ENCODE data around the gene BTN3A1. TPM values are rescaled to one million over a fixed set of nuclear protein-coding genes. Genes with fewer than 3 reads are reported as not detected.

BTN3A1 gene
- total RNA-seq, 1 experiment from 2014 or later: 2.0 TPM

DNA sequence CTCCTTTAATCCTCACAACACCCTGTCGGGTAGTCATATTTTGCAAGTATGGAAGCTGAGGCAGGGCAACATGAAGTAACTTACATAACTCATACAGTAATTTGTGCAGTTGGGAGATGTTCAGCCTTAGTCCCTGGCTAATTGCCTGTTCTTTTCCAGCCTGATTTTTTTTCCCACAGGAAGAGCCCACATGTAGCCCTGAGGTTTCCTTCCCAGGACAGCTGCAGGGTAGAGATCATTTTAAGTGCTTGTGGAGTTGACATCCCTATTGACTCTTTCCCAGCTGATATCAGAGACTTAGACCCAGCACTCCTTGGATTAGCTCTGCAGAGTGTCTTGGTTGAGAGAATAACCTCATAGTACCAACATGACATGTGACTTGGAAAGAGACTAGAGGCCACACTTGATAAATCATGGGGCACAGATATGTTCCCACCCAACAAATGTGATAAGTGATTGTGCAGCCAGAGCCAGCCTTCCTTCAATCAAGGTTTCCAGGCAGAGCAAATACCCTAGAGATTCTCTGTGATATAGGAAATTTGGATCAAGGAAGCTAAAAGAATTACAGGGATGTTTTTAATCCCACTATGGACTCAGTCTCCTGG, 50.7 kb downstream of the BTN3A1 start:
- CTCF ChIA-PET: no interaction called here
- H3K4me1 Mint-ChIP-seq (ENCODE audit: low read depth, unreplicated experiment): no peaks in the 10 kb centered on the region
- Histone ChIP-seq H3K9me3 (no peaks in the 10 kb centered on the region), H3K36me3 (ENCODE audit: control insufficient read depth, insufficient read depth, low read length) (no peaks in the 10 kb centered on the region), H3K27me3 (replicated peaks; ENCODE audit: control insufficient read depth, insufficient read depth, low read length) (no peaks in the 10 kb centered on the region), H3K4me3 (ENCODE audit: low read depth, low read length) (no peak overlapping the region), H3K4me1 (peaks cover 5% of the 10 kb centered on the region)
- TF ChIP-seq, protein P1, sequence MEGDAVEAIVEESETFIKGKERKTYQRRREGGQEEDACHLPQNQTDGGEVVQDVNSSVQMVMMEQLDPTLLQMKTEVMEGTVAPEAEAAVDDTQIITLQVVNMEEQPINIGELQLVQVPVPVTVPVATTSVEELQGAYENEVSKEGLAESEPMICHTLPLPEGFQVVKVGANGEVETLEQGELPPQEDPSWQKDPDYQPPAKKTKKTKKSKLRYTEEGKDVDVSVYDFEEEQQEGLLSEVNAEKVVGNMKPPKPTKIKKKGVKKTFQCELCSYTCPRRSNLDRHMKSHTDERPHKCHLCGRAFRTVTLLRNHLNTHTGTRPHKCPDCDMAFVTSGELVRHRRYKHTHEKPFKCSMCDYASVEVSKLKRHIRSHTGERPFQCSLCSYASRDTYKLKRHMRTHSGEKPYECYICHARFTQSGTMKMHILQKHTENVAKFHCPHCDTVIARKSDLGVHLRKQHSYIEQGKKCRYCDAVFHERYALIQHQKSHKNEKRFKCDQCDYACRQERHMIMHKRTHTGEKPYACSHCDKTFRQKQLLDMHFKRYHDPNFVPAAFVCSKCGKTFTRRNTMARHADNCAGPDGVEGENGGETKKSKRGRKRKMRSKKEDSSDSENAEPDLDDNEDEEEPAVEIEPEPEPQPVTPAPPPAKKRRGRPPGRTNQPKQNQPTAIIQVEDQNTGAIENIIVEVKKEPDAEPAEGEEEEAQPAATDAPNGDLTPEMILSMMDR (IDR thresholded peaks at IDR 0.05; ENCODE audit: insufficient read depth in 1 of 2, low read depth in 1 of 2, low read length in 1 of 2, severe bottlenecking in 1 of 2, unreplicated experiment in 1 of 2): no peak
- H3K9me3 Mint-ChIP-seq (ENCODE audit: unreplicated experiment): no peaks in the 10 kb centered on the region
- POLR2A ChIA-PET: no interaction called here
- H3K27ac Mint-ChIP-seq (ENCODE audit: unreplicated experiment): no peak overlapping the region
- no peaks in the 10 kb centered on the region for H3K27me3 Mint-ChIP-seq (ENCODE audit: insufficient read depth, unreplicated experiment)
- no TSS peak for BruUV-seq (replicated peaks)
- DNase-seq: no peak
- intact Hi-C loops (cut with micrococcal nuclease; ENCODE audit: unreplicated experiment): no loop called here
- H3K4me3 Mint-ChIP-seq (ENCODE audit: unreplicated experiment): no peak overlapping the region
- peaks cover 5% of the 10 kb centered on the region for H3K36me3 Mint-ChIP-seq (ENCODE audit: insufficient read depth, unreplicated experiment)

DNA sequence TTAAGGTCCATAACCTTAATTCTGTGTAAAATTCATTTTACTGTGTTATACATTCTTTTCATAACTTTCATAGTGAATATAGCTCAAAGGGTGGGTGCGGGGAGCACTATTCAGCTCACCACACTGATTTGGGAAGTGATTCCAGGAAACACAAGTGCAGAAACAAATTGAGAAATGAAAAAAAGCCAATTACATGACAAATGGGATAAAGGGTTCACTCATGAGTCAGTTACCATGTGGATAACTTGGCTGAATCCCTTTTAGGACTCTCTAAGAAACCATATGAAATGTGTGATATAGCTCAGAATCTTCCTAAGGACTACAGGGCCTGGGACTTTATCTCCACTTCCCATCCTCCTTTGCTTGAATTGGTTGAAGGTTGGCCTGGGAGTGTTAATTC, 52.6 kb downstream of the BTN3A1 start:
- Mint-ChIP-seq H3K27me3 (ENCODE audit: insufficient read depth, unreplicated experiment) (no peaks in the 10 kb centered on the region), H3K4me1 (ENCODE audit: low read depth, unreplicated experiment) (peaks cover 6% of the 10 kb centered on the region), H3K4me3 (ENCODE audit: unreplicated experiment) (no peak overlapping the region), H3K36me3 (ENCODE audit: insufficient read depth, unreplicated experiment) (peaks cover 11% of the 10 kb centered on the region), H3K27ac (ENCODE audit: unreplicated experiment) (no peak overlapping the region), H3K9me3 (ENCODE audit: unreplicated experiment) (no peaks in the 10 kb centered on the region)
- BruUV-seq (replicated peaks): no TSS peak
- intact Hi-C loops (cut with micrococcal nuclease; ENCODE audit: unreplicated experiment): no loop called here
- H3K4me3 ChIP-seq (ENCODE audit: low read depth, low read length): no peak overlapping the region
- no peaks in the 10 kb centered on the region for H3K9me3 ChIP-seq
- CTCF ChIA-PET: no interaction called here
- DNase-seq: no peak
- POLR2A ChIA-PET: no interaction called here
- TF ChIP-seq, protein P1 (IDR thresholded peaks at IDR 0.05; ENCODE audit: insufficient read depth in 1 of 2, low read depth in 1 of 2, low read length in 1 of 2, severe bottlenecking in 1 of 2, unreplicated experiment in 1 of 2): no peak
- H3K27me3 ChIP-seq (replicated peaks; ENCODE audit: control insufficient read depth, insufficient read depth, low read length): no peaks in the 10 kb centered on the region
- peaks cover 1% of the 10 kb centered on the region; the same call in 1 of the 2 replicates for H3K36me3 ChIP-seq (ENCODE audit: control insufficient read depth, insufficient read depth, low read length)
- H3K4me1 ChIP-seq: peaks cover 5% of the 10 kb centered on the region

DNA sequence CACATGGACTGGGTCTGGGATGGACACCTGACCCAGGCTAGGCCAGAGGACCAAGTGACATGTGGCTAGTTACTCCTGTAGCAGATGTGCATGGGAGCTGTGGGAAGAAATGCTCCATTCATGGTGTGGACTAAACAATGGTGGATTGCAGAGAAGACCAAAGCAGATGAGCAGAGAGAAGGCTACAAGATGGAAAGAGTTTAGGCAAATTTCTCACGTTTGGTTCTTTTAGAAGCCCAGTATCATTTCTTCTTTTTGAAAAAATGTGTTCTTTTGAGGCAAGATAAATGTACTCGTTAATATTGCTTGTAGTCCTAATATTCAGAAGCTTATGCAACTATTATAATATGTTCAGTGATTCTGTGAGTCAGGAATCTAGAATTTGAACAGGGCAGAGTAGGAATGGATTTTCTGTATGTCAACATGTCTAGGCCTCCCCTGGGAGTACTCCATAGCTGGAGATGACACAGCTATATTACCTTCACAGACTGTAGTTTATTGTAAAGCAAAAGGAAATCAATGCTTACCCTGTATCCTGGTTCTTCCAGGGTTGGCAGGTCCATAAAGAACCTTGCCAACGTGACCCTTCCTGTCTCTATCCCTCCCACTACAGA, 53.4 kb downstream of the BTN3A1 start:
- intact Hi-C loops (cut with micrococcal nuclease; ENCODE audit: unreplicated experiment): no loop called here
- no peak overlapping the region for H3K27ac Mint-ChIP-seq (ENCODE audit: unreplicated experiment)
- H3K27me3 Mint-ChIP-seq (ENCODE audit: insufficient read depth, unreplicated experiment): no peaks in the 10 kb centered on the region
- Histone ChIP-seq H3K4me3 (ENCODE audit: low read depth, low read length) (no peak overlapping the region), H3K4me1 (peaks cover 5% of the 10 kb centered on the region), H3K27me3 (replicated peaks; ENCODE audit: control insufficient read depth, insufficient read depth, low read length) (no peaks in the 10 kb centered on the region), H3K36me3 (ENCODE audit: control insufficient read depth, insufficient read depth, low read length) (peaks cover 1% of the 10 kb centered on the region; the same call in 1 of the 2 replicates), H3K9me3 (no peaks in the 10 kb centered on the region)
- BruUV-seq (replicated peaks): no TSS peak
- H3K36me3 Mint-ChIP-seq (ENCODE audit: insufficient read depth, unreplicated experiment): peaks cover 13% of the 10 kb centered on the region
- H3K9me3 Mint-ChIP-seq (ENCODE audit: unreplicated experiment): no peaks in the 10 kb centered on the region
- ChIA-PET POLR2A (no interaction called here), CTCF (no interaction called here)
- DNase-seq: no peak
- H3K4me3 Mint-ChIP-seq (ENCODE audit: unreplicated experiment): no peak overlapping the region
- H3K4me1 Mint-ChIP-seq (ENCODE audit: low read depth, unreplicated experiment): peaks cover 6% of the 10 kb centered on the region
- TF ChIP-seq, protein P1 (IDR thresholded peaks at IDR 0.05; ENCODE audit: insufficient read depth in 1 of 2, low read depth in 1 of 2, low read length in 1 of 2, severe bottlenecking in 1 of 2, unreplicated experiment in 1 of 2): no peak

Measured in Caco-2 (cell line).